CD4-positive, alpha-beta memory T cell (primary cell): ENCODE results near the gene CRMP1. TPM values are rescaled to one million over a fixed set of nuclear protein-coding genes. Genes with fewer than 3 reads are reported as not detected.

Experiments
- CTCF ChIA-PET: fragments of 350-600 bp; sonication (Branson Sonifier 250); formaldehyde crosslinking; loops from one replicate; lab custom pipeline; 2021; ENCODE audit warnings: inconsistent platforms; ENCODE audit not compliant: partially characterized antibody; lab: Charles Lee
- POLR2A ChIA-PET: fragments of 350-600 bp; sonication (Branson Sonifier 250); formaldehyde crosslinking; loops from one replicate; lab custom pipeline; 2021; ENCODE audit not compliant: partially characterized antibody; lab: Charles Lee
- DNase-seq, 5 donors: peaks; one replicate each; pipeline versions ENCODE4 v3.0.0 to v3.0.0-alpha.2; 2020 to 2022; ENCODE audit warnings: mixed read lengths in 1 of 5
- H3K27ac ChIP-seq: one replicate; pipeline ENCODE4 v1.7.0; 2013; ENCODE audit warnings: low read depth, low read length
- H3K27me3 ChIP-seq: 2 replicates; pipeline ENCODE4 v1.7.0; 2013; ENCODE audit warnings: mild to moderate bottlenecking, low read length, moderate library complexity; ENCODE audit not compliant: insufficient read depth
- H3K36me3 ChIP-seq: 2 replicates; pipeline ENCODE4 v1.7.0; 2013; ENCODE audit warnings: mild to moderate bottlenecking, low read length, moderate library complexity; ENCODE audit not compliant: insufficient read depth
- H3K4me1 ChIP-seq: 2 replicates; pipeline ENCODE4 v1.7.0; 2013; ENCODE audit warnings: mild to moderate bottlenecking, low read length, moderate library complexity; ENCODE audit not compliant: insufficient read depth
- H3K4me3 ChIP-seq, 2 donors: one replicate each; pipeline ENCODE4 v1.7.0; 2013; ENCODE audit warnings: low read length in 2 of 2, mild to moderate bottlenecking in 1 of 2
- H3K9me3 ChIP-seq, 2 donors: one replicate each; pipeline ENCODE4 v1.7.0; 2013; ENCODE audit warnings: low read length in 2 of 2, control low read depth in 1 of 2; ENCODE audit not compliant: control insufficient read depth in 1 of 2
- H3K27ac Mint-ChIP-seq, 7 donors: one replicate each; pipeline ENCODE4 v1.8.0; 2020 to 2021; ENCODE audit warnings: mixed read lengths in 7 of 7, mild to moderate bottlenecking in 6 of 7, inconsistent platforms in 3 of 7, moderate library complexity in 3 of 7
- H3K27me3 Mint-ChIP-seq, 2 donors: one replicate each; pipeline ENCODE4 v1.8.0; 2020 to 2021; ENCODE audit warnings: mixed read lengths in 2 of 2
- H3K36me3 Mint-ChIP-seq, 2 donors: one replicate each; pipeline ENCODE4 v1.8.0; 2020 to 2021; ENCODE audit warnings: mixed read lengths in 2 of 2, inconsistent platforms in 1 of 2, mild to moderate bottlenecking in 1 of 2
- H3K4me1 Mint-ChIP-seq, 4 donors: one replicate each; pipeline ENCODE4 v1.8.0; 2020 to 2021; ENCODE audit warnings: mixed read lengths in 4 of 4, mild to moderate bottlenecking in 1 of 4
- H3K4me3 Mint-ChIP-seq, 8 donors: one replicate each; pipeline ENCODE4 v1.8.0; 2020 to 2021; ENCODE audit warnings: mixed read lengths in 8 of 8, mild to moderate bottlenecking in 7 of 8, moderate library complexity in 6 of 8, inconsistent platforms in 3 of 8
- H3K9me3 Mint-ChIP-seq, 8 donors: one replicate each; pipeline ENCODE4 v1.8.0; 2020 to 2021; ENCODE audit warnings: mixed read lengths in 8 of 8, mild to moderate bottlenecking in 5 of 8, inconsistent platforms in 3 of 8, moderate library complexity in 1 of 8
- intact Hi-C: fragments of 100-400 bp; cut with micrococcal nuclease; formaldehyde crosslinking; loops from one replicate; pipeline ENCODE4 v1.15.1; 2023
- polyA plus RNA-seq, 2 donors: library from polyadenylated mRNA; unstranded; fragments of 300-500 nt; fragmentation: Illumina TruSeq; gene quantifications; one replicate each; pipeline ENCODE4 v1.2.3, GENCODE V29; 2021
- total RNA-seq, 2 experiments: library from RNA; stranded (reverse); gene quantifications; one replicate each; pipeline ENCODE4 v1.2.3, GENCODE V29; 2021

Gene CRMP1
- total and polyA plus RNA-seq, 4 experiments from 2014 or later = not detected

DNA sequence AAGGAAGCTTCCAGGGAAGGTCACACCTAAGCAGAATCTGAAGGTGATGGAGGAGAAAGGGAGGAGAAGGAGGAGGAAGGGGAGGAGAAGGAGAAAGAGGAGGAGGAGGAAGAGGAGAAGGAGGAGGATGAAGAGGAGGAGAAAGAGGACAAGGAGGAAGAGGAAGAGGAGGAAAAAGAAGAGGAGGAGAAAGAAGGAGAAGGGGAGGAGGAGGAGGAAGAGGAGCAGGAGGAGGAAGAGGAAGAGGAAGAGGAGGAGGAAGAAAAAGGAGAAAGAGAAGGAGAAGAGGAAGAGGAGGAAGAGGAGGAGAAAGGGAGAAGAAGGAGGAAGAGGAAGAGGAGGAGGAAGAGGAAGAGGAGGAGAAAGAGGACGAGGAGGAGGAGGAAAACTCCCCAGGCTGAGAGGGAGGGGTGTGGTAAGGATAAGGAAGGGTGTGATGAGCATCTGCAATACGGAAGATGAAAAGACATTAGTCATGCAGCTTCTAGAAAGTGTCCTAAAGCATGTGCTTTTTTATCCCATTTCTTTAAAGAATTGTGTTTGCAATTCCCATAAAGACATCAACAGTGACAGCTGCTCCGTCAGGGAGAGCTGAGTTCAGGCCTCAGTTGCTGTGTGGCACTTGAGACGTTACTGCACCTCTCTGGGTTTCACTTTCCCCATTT is 41.1 kb downstream of the CRMP1 start:
- Histone ChIP-seq H3K27ac (no peak overlapping the region), H3K27me3 (no peaks in the 10 kb centered on the region), H3K4me3 (no peak overlapping the region), H3K4me1 (no peaks in the 10 kb centered on the region), H3K9me3 (no peaks in the 10 kb centered on the region), H3K36me3 (no peaks in the 10 kb centered on the region)
- no peak overlapping the region for H3K27ac Mint-ChIP-seq
- H3K4me1 Mint-ChIP-seq = no peaks in the 10 kb centered on the region
- H3K27me3 Mint-ChIP-seq = peaks cover 4 to 12% of the 10 kb centered on the region in 2 donors
- ChIA-PET POLR2A (no interaction called here), CTCF (no interaction called here)
- intact Hi-C loops = no loop called here
- DNase-seq = no peak
- H3K4me3 Mint-ChIP-seq = no peak overlapping the region
- peaks cover 0 to 2% (median 0%) of the 10 kb centered on the region in 8 donors for H3K9me3 Mint-ChIP-seq
- no peaks in the 10 kb centered on the region for H3K36me3 Mint-ChIP-seq

DNA sequence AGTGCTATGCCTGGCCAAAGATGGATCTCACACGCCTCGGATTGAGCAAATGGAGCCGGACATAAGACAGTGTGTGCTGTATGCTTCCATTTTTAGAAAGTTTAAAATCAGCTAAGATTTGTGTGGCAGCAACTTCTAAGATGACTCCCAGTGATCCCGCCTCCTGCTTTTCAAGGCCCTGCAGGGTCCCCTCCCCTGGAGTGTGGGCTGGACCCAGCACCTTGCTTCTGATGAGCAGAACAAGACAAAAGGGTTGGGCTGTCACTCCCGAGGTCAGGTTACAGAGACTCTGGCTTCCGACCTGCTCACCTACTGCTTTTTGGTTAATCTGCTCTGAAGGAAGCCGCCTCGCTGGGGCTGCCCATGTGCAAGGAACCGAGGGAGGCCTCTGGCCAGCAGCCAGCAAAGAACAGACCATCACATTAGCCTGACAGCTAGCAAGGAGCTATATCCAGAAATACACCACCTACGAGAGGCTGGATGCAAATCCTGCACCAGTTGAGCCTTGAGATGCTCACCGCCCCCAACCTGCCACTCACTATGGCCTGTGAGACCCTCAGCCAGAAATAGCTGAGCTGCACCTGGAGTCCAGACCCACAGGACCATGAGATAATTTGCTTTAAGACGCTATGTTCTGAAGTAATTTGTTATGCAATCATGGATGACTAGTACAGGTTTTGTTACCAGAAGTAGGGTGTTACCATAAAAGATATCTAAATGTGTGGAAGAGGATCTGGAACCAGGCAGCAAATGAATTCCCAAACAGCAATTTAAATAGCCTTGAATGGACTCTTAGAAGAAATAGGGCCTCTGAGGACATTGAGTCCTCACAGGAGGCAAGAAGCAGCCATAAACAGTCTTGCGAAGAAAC is 47.6 kb downstream of the CRMP1 start:
- CTCF ChIA-PET = no interaction called here
- Mint-ChIP-seq H3K9me3 (peaks cover 0 to 2% (median 0%) of the 10 kb centered on the region in 8 donors), H3K27ac (no peak overlapping the region), H3K4me1 (no peaks in the 10 kb centered on the region), H3K27me3 (peaks cover 5 to 7% of the 10 kb centered on the region in 2 donors), H3K36me3 (no peaks in the 10 kb centered on the region), H3K4me3 (no peak overlapping the region)
- intact Hi-C loops = no loop called here
- no peaks in the 10 kb centered on the region for H3K4me1 ChIP-seq
- no peak overlapping the region for H3K27ac ChIP-seq
- no peaks in the 10 kb centered on the region for H3K9me3 ChIP-seq
- H3K27me3 ChIP-seq = no peaks in the 10 kb centered on the region
- DNase-seq = no peak
- POLR2A ChIA-PET = no interaction called here
- H3K36me3 ChIP-seq = no peaks in the 10 kb centered on the region
- no peak overlapping the region for H3K4me3 ChIP-seq

DNA sequence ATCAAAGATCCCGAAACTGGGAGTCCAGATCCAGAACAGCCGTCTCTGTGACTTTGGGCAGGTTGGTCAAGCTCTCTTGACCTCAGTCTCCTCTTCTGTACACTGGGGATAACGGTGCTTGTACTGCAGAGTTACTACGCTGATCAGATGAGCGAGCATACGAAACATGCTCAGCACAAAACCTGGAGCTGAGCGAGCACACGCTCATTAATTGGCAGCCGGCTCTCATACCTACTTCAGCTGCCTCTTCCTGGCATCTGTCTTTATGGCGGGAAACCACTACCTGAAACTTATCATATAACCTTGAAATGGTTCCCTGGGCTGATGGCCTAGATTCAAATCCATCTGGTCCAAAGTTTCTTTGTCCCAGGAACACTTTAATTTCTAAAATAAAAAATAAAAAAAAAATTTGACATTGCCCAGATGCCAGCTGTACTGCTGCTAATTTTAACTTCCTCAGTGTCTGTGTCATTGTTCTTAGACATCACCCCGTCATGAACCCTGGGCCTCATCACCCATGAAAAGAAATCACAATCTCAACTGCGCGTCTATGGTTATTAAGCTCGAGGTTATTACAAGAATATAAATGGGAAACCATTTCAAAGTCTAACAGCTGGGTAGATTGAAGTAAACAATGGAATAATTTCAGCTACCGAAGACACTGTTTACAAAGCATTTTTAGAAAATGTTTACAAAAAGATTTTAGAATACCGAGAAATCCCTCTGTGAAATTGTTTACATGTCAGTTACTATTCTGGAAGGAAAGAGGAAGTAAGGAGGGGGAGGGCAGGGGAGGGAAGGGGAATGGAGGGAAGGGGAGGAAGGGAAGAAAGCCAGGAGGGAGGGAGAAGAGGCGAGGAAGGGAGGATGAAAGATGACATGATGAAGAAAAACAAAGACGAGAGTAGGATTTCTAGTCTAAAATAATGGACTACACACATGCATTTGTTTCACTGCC is 49.0 kb downstream of the CRMP1 start:
- no peaks in the 10 kb centered on the region for H3K27me3 ChIP-seq
- H3K9me3 ChIP-seq = no peaks in the 10 kb centered on the region
- ChIA-PET POLR2A (no interaction called here), CTCF (no interaction called here)
- H3K27ac Mint-ChIP-seq = no peak overlapping the region
- no peak overlapping the region for H3K4me3 ChIP-seq
- no peaks in the 10 kb centered on the region for H3K4me1 ChIP-seq
- peaks cover 2 to 5% of the 10 kb centered on the region in 2 donors for H3K27me3 Mint-ChIP-seq
- no peaks in the 10 kb centered on the region for H3K36me3 ChIP-seq
- no peak for DNase-seq
- intact Hi-C loops = no loop called here
- H3K9me3 Mint-ChIP-seq = peaks cover 0 to 2% (median 0%) of the 10 kb centered on the region in 8 donors
- H3K27ac ChIP-seq = no peak overlapping the region
- no peaks in the 10 kb centered on the region for H3K4me1 Mint-ChIP-seq
- no peak overlapping the region for H3K4me3 Mint-ChIP-seq
- H3K36me3 Mint-ChIP-seq = no peaks in the 10 kb centered on the region

DNA sequence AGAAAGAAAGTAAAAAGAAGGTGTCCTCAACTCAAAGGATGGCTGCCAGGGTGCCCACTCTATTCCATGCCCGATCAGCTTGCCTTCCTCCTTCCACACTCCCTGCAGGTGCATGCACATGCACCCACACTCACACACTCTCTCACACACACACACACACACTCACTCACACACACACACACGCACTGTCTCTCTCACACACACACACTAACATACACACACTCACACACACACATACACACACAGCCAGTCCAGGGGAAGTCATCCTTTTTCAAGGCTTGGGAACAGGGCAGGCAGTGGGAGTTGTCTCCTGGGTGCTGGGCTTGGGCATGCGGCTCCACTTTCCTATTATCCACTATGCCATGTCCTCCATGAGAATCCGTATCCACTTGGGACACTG is 50.4 kb downstream of the CRMP1 start:
- Histone ChIP-seq H3K27me3 (no peaks in the 10 kb centered on the region), H3K9me3 (no peaks in the 10 kb centered on the region), H3K4me3 (no peak overlapping the region), H3K36me3 (no peaks in the 10 kb centered on the region), H3K4me1 (no peaks in the 10 kb centered on the region), H3K27ac (no peak overlapping the region)
- DNase-seq = no peak
- CTCF ChIA-PET = no interaction called here
- peaks cover 0 to 2% (median 0%) of the 10 kb centered on the region in 8 donors for H3K9me3 Mint-ChIP-seq
- no peak overlapping the region for H3K4me3 Mint-ChIP-seq
- POLR2A ChIA-PET = no interaction called here
- intact Hi-C loops = no loop called here
- no peaks in the 10 kb centered on the region for H3K36me3 Mint-ChIP-seq
- H3K27me3 Mint-ChIP-seq = peaks cover 0 to 2% of the 10 kb centered on the region in 2 donors
- peak overlapping the region in 1 of 7 donors; percentile 9 for H3K27ac Mint-ChIP-seq
- no peaks in the 10 kb centered on the region for H3K4me1 Mint-ChIP-seq

DNA sequence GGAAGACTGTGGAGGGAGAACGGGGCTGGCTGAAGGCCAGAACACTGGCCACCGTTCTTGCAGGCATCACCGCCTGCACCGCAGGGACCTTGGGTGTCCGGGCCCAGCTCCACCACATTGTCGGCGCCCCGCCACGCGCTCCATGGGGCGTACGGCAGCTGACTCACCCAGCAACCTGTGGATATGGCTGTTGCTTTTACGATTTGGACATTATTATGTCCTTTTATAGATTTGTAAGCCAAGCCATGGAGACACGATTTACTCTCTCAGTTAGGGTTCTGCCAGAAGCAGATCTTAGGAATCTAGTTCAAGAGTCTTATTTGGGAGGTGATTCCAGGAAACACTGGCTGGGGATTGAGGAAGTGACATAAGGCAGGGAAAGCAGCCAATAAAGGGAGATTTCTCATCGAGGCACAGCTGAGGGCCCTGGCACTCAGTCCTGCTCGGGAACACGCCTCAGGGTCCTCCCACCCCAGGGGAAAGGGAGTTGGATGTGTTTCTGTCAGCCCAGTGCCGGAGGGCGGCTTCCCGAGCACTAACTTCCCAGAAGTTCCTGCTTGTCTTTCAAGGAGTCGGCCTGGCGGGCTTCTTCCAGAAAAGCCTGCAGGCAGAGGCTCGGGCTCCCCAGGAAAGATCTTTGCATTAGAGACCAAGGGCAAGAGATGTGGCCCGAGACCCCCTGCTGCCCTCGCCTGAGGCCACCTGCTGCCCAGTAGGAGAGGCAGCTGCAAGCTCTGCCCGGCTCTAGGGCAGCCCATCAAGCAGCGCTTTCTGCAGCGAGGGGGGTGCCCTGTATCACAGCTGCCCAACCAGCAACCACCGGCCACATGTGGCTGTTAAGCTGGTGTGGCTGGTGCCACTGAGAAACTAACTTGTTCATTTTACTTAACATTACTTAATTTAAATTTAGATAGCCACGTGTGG is 52.9 kb downstream of the CRMP1 start:
- no peaks in the 10 kb centered on the region for H3K36me3 ChIP-seq
- Mint-ChIP-seq H3K9me3 (no peaks in the 10 kb centered on the region), H3K36me3 (no peaks in the 10 kb centered on the region), H3K4me1 (no peaks in the 10 kb centered on the region), H3K4me3 (no peak overlapping the region), H3K27ac (no peak overlapping the region), H3K27me3 (peaks cover 0 to 2% of the 10 kb centered on the region in 2 donors)
- CTCF ChIA-PET = no interaction called here
- POLR2A ChIA-PET = no interaction called here
- H3K9me3 ChIP-seq = no peaks in the 10 kb centered on the region
- H3K4me1 ChIP-seq = no peaks in the 10 kb centered on the region
- intact Hi-C loops = no loop called here
- no peak overlapping the region for H3K27ac ChIP-seq
- no peak for DNase-seq
- no peak overlapping the region for H3K4me3 ChIP-seq
- H3K27me3 ChIP-seq = no peaks in the 10 kb centered on the region

DNA sequence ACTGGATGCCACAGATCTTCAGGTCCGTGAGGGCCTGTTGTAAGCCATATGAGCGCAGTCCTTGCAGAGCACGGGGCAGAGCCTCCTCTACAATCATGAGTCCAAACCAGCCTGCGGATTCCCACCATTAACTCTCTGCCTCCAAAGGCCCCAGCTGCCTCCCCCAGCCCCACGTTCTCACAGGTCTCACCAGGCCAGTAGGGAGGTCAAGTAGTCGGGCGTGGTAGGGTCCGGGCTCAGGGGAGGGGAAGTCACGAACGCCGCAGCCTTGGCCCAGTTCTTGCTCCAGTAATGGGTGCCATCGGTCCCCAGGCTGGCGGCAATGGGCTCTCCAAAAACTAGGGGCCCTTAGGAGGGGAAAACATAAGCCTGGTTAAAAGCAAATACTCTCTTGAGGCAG is 53.6 kb downstream of the CRMP1 start:
- intact Hi-C loops = no loop called here
- CTCF ChIA-PET = no interaction called here
- no peaks in the 10 kb centered on the region for H3K36me3 ChIP-seq
- peaks cover 0 to 2% of the 10 kb centered on the region in 2 donors for H3K27me3 Mint-ChIP-seq
- POLR2A ChIA-PET = no interaction called here
- no peaks in the 10 kb centered on the region for H3K36me3 Mint-ChIP-seq
- no peak overlapping the region for H3K4me3 Mint-ChIP-seq
- H3K9me3 Mint-ChIP-seq = no peaks in the 10 kb centered on the region
- no peak for DNase-seq
- H3K27ac ChIP-seq = no peak overlapping the region
- H3K9me3 ChIP-seq = no peaks in the 10 kb centered on the region
- H3K4me1 Mint-ChIP-seq = no peaks in the 10 kb centered on the region
- H3K4me3 ChIP-seq = no peak overlapping the region
- no peaks in the 10 kb centered on the region for H3K4me1 ChIP-seq
- no peak overlapping the region for H3K27ac Mint-ChIP-seq
- H3K27me3 ChIP-seq = no peaks in the 10 kb centered on the region
